HCT116 (cell line): ENCODE data around the gene FURIN. TPM values are rescaled to one million over a fixed set of nuclear protein-coding genes. Genes with fewer than 3 reads are reported as not detected.
A peak's percentile ranks its signal among the peaks of the same experiment; 100 is the strongest.

Source experiments
- ATAC-seq: fragments of 200-7000 bp; cut with Tn5 transposase; 2 replicates; pipeline ENCODE4 v1.9.1; 2020; ENCODE audit warnings: mild to moderate bottlenecking, moderate library complexity
- BruUV-seq: library from RNA; stranded (reverse); fragments of 400-500 nt; replicated peaks from 2 replicates; lab custom pipeline; 2021; lab: Mats Ljungman, UMichigan
- CTCF ChIA-PET: fragments of 300-600 bp; sonication (Branson Sonifier 250); formaldehyde crosslinking; loops from one replicate; lab custom pipeline; 2021; ENCODE audit warnings: antibody characterized with exemption; lab: Charles Lee
- POLR2A ChIA-PET: fragments of 300-600, 350-600 bp; sonication (Branson Sonifier 250); formaldehyde crosslinking; loops from one replicate; lab custom pipeline; 2021; ENCODE audit warnings: antibody characterized with exemption; lab: Charles Lee
- RAD21 ChIA-PET, 2 experiments: fragments of 300-600 bp; sonication (Branson Sonifier 250); formaldehyde crosslinking; loops; one replicate each; lab custom pipeline; 2023; ENCODE audit warnings: low total read pairs in 2 of 2; ENCODE audit not compliant: uncharacterized antibody in 2 of 2, unreplicated experiment in 2 of 2, low non-redundant PET in 1 of 2; lab: Charles Lee
- DNase-seq: peaks from one replicate; pipeline ENCODE4 v3.0.0-alpha.2; 2010; ENCODE audit warnings: low read depth, low spot score
- H2AFZ ChIP-seq: fragments of 200-600 bp; shearing (Covaris generic), sonication (generic); 2 replicates; pipeline ENCODE4 v1.6.1; 2017; ENCODE audit warnings: low read depth, mixed run types, mixed read lengths, antibody characterized with exemption, low read length; ENCODE audit not compliant: poor library complexity, severe bottlenecking
- H3K27ac ChIP-seq: 2 replicates; pipeline ENCODE4 v1.5.1; 2012; ENCODE audit warnings: low read depth, low read length
- H3K27me3 ChIP-seq: fragments of 200-600 bp; sonication (generic); 2 replicates; pipeline ENCODE4 v1.6.1; 2016; ENCODE audit warnings: mixed run types, low read length, mixed read lengths; ENCODE audit not compliant: insufficient read depth
- H3K36me3 ChIP-seq, 2 experiments: fragments of 200-500 bp in 1 of 2; fragments of 200-600 bp in 1 of 2; sonication (Bioruptor generic) in 1 of 2; sonication (generic) in 1 of 2; 2 replicates each; pipeline versions ENCODE4 v1.5.1 to v1.6.1; 2014 to 2016; ENCODE audit warnings: low read length in 2 of 2, inconsistent platforms in 1 of 2, mixed read lengths in 1 of 2, mixed run types in 1 of 2; ENCODE audit not compliant: insufficient read depth in 2 of 2, control insufficient read depth in 1 of 2
- H3K4me1 ChIP-seq, 2 experiments: fragments of 200-600 bp in 1 of 2; sonication (generic) in 1 of 2; 2 replicates each; pipeline versions ENCODE4 v1.5.1 to v1.6.1; 2012 to 2017; ENCODE audit warnings: low read length in 2 of 2, inconsistent platforms in 1 of 2, mild to moderate bottlenecking in 1 of 2, mixed read lengths in 1 of 2, mixed run types in 1 of 2, moderate library complexity in 1 of 2; ENCODE audit not compliant: insufficient read depth in 2 of 2, control insufficient read depth in 1 of 2
- H3K4me2 ChIP-seq: fragments of 200-600 bp; sonication (generic); 2 replicates; pipeline ENCODE4 v1.6.1; 2017; ENCODE audit warnings: mixed run types, low read length, mixed read lengths
- H3K4me3 ChIP-seq, 2 experiments: fragments of 200-600 bp in 1 of 2; sonication (generic) in 1 of 2; replicated peaks in 1 of 2; 2 replicates each; pipeline ENCODE4 v1.5.1; 2011 to 2016; ENCODE audit warnings: low read length in 2 of 2, control low read depth in 1 of 2, low read depth in 1 of 2, mild to moderate bottlenecking in 1 of 2, mixed read lengths in 1 of 2, mixed run types in 1 of 2
- H3K79me2 ChIP-seq: fragments of 200-600 bp; sonication (generic); 2 replicates; pipeline ENCODE4 v1.6.1; 2017; ENCODE audit warnings: mild to moderate bottlenecking, mixed run types, low read length, moderate library complexity, mixed read lengths; ENCODE audit not compliant: insufficient read depth
- H3K9ac ChIP-seq: fragments of 200-600 bp; sonication (generic); 2 replicates; pipeline ENCODE4 v1.6.1; 2016; ENCODE audit warnings: low read length, mixed read lengths
- H3K9me2 ChIP-seq: fragments of 200-600 bp; sonication (generic), shearing (Covaris generic); 2 replicates; pipeline ENCODE4 v1.6.1; 2017; ENCODE audit warnings: mixed run types, mild to moderate bottlenecking, moderate library complexity; ENCODE audit not compliant: insufficient read depth
- H3K9me3 ChIP-seq, 2 experiments: fragments of 200-500 bp in 1 of 2; fragments of 200-600 bp in 1 of 2; sonication (Bioruptor generic) in 1 of 2; sonication (generic) in 1 of 2; 2 replicates each; pipeline ENCODE4 v1.6.1; 2014 to 2017; ENCODE audit warnings: low read length in 2 of 2, mixed read lengths in 2 of 2, inconsistent platforms in 1 of 2, low read depth in 1 of 2, mild to moderate bottlenecking in 1 of 2, mixed run types in 1 of 2, moderate library complexity in 1 of 2; ENCODE audit not compliant: control insufficient read depth in 1 of 2, insufficient read depth in 1 of 2
- H4K20me1 ChIP-seq: fragments of 200-600 bp; sonication (generic), shearing (Covaris generic); 2 replicates; pipeline ENCODE4 v1.6.1; 2017; ENCODE audit warnings: mixed run types, mild to moderate bottlenecking, moderate library complexity; ENCODE audit not compliant: insufficient read depth
- ATF3 ChIP-seq: IDR thresholded peaks from 2 replicates; pipeline ENCODE4 v1.6.1; 2012
- CBX3 ChIP-seq: IDR thresholded peaks from 2 replicates; pipeline ENCODE4 v1.6.1; 2012; ENCODE audit warnings: low read depth
- CEBPB ChIP-seq: IDR thresholded peaks from 2 replicates; pipeline ENCODE4 v1.6.1; 2012; ENCODE audit warnings: low read depth
- CTCF ChIP-seq, 3 experiments: fragments of 200-600 bp in 1 of 3; sonication (generic) in 1 of 3; IDR thresholded peaks in 2 of 3; conservative IDR thresholded peaks in 1 of 3; 2 replicates each; pipeline ENCODE4 v1.5.1; 2012 to 2017; ENCODE audit warnings: low read depth in 2 of 3, low read length in 2 of 3, antibody characterized with exemption in 1 of 3, borderline replicate concordance in 1 of 3, control low read depth in 1 of 3, mild to moderate bottlenecking in 1 of 3, mixed read lengths in 1 of 3, mixed run types in 1 of 3, moderate library complexity in 1 of 3; ENCODE audit not compliant: insufficient read depth in 1 of 3
- EGR1 ChIP-seq: IDR thresholded peaks from 2 replicates; pipeline ENCODE4 v1.6.1; 2012; ENCODE audit warnings: low read depth
- ELF1 ChIP-seq: IDR thresholded peaks from 2 replicates; pipeline ENCODE4 v1.6.1; 2012; ENCODE audit warnings: low read depth, borderline replicate concordance
- EZH2 ChIP-seq: fragments of 200-600 bp; sonication (generic); IDR thresholded peaks from 2 replicates; pipeline ENCODE4 v1.6.1; 2017; ENCODE audit warnings: antibody characterized with exemption, mixed run types
- EZH2phosphoT487 ChIP-seq: fragments of 200-600 bp; IDR thresholded peaks from 2 replicates; pipeline ENCODE4 v1.6.1; 2018; ENCODE audit warnings: antibody characterized with exemption, borderline replicate concordance
- FOSL1 ChIP-seq: IDR thresholded peaks from 2 replicates; pipeline ENCODE4 v1.6.1; 2012; ENCODE audit warnings: low read depth
- JUND ChIP-seq: IDR thresholded peaks from 2 replicates; pipeline ENCODE4 v1.6.1; 2012
- MAX ChIP-seq: IDR thresholded peaks from 2 replicates; pipeline ENCODE4 v1.6.1; 2012
- POLR2A ChIP-seq: IDR thresholded peaks from 2 replicates; pipeline ENCODE4 v1.7.0; 2011; ENCODE audit warnings: borderline replicate concordance; ENCODE audit not compliant: insufficient read depth, insufficient read length; ENCODE audit errors: extremely low read depth
- POLR2AphosphoS5 ChIP-seq: IDR thresholded peaks from 2 replicates; pipeline ENCODE4 v1.6.1; 2011; ENCODE audit warnings: mild to moderate bottlenecking, low read depth, low read length, moderate library complexity
- RAD21 ChIP-seq: IDR thresholded peaks from 2 replicates; pipeline ENCODE4 v1.6.1; 2012; ENCODE audit warnings: low read depth, mild to moderate bottlenecking
- REST ChIP-seq: IDR thresholded peaks from 2 replicates; pipeline ENCODE4 v1.6.1; 2012; ENCODE audit warnings: low read depth
- SIN3A ChIP-seq: IDR thresholded peaks from 2 replicates; pipeline ENCODE4 v1.6.1; 2012; ENCODE audit warnings: low read depth
- SRF ChIP-seq: IDR thresholded peaks from 2 replicates; pipeline ENCODE4 v1.6.1; 2012; ENCODE audit warnings: low read depth
- YY1 ChIP-seq: IDR thresholded peaks from 2 replicates; pipeline ENCODE4 v1.6.1; 2011; ENCODE audit warnings: low read length, low read depth, moderate library complexity, mild to moderate bottlenecking; ENCODE audit not compliant: insufficient replicate concordance; ENCODE audit errors: extremely low read depth
- ZFX ChIP-seq: fragments of 450-650 bp; IDR thresholded peaks from 2 replicates; pipeline ENCODE4 v1.6.1; 2017
- ZNF274 ChIP-seq: fragments of 200-500 bp; sonication (Bioruptor generic); IDR thresholded peaks from 2 replicates; pipeline ENCODE4 v1.6.1; 2014; ENCODE audit warnings: mild to moderate bottlenecking, low read depth, low read length, inconsistent platforms
- intact Hi-C: fragments of 100-400 bp; cut with micrococcal nuclease; formaldehyde crosslinking; loops from 2 replicates; pipeline ENCODE4 v1.10.0; 2022
- total RNA-seq: library from RNA; stranded (reverse); gene quantifications from one replicate; pipeline ENCODE4 v1.2.1, GENCODE V29; 2021; ENCODE audit not compliant: unreplicated experiment

FURIN gene
- total RNA-seq, 1 experiment from 2014 or later = 42.0 TPM

GRCh38 chr15:90863987-90864386 is 4.4 kb upstream of the FURIN start:
- H3K27me3 ChIP-seq = no peaks in the 10 kb centered on the region
- intact Hi-C loops = loop anchor here (5.0 kb wide), 1 partner anchor 147 kb away; the partner anchor contains the start of gene BLM
- H3K4me2 ChIP-seq = peak overlapping the region; percentile 15; the same call in 1 of the 2 replicates
- H3K27ac ChIP-seq = no peak overlapping the region
- no peak overlapping the region for H2AFZ ChIP-seq
- no peaks in the 10 kb centered on the region for H3K79me2 ChIP-seq
- DNase-seq = no peak
- RAD21 ChIA-PET = no interaction called here
- H3K4me1 ChIP-seq = peaks cover 34 to 63% of the 10 kb centered on the region in 2 experiments
- POLR2A ChIA-PET = interaction anchor here (0.7 kb wide), 1 partner anchor 23 kb away, joined by 3 read pairs; no protein-coding TSS in a partner anchor
- no peak for TF ChIP-seq EGR1
- TF ChIP-seq CEBPB = no peak
- no peak for TF ChIP-seq CTCF (IDR thresholded peaks at IDR 0.05 in 2 of 3, conservative IDR thresholded peaks at IDR 0.05 in 1 of 3; ENCODE audit: borderline replicate concordance in 1 of 3, insufficient read depth in 1 of 3, low read depth in 2 of 3, low read length in 2 of 3)
- no peak for TF ChIP-seq FOSL1
- no peak for TF ChIP-seq YY1
- no peak for TF ChIP-seq POLR2A
- no peak for TF ChIP-seq JUND
- no peak for TF ChIP-seq ZFX
- TF ChIP-seq SIN3A = no peak
- TF ChIP-seq POLR2AphosphoS5 = no peak
- TF ChIP-seq MAX = no peak
- TF ChIP-seq REST = no peak
- no peak for TF ChIP-seq CBX3
- TF ChIP-seq ZNF274 = no peak
- no peak for TF ChIP-seq EZH2phosphoT487
- TF ChIP-seq ELF1 = no peak
- TF ChIP-seq EZH2 = no peak
- no peak for TF ChIP-seq SRF
- TF ChIP-seq ATF3 = no peak
- TF ChIP-seq RAD21 = no peak
- TF ChIP-seq, all 23 proteins: peak for 0
- CTCF ChIA-PET = no interaction called here
- no peaks in the 10 kb centered on the region for H3K9me3 ChIP-seq
- BruUV-seq = no TSS peak
- H3K4me3 ChIP-seq = no peak overlapping the region
- H3K36me3 ChIP-seq = no peaks in the 10 kb centered on the region
- H3K9ac ChIP-seq = no peak overlapping the region
- H4K20me1 ChIP-seq = no peaks in the 10 kb centered on the region
- no peak for ATAC-seq
- H3K9me2 ChIP-seq = no peaks in the 10 kb centered on the region
